PC-3 (cell line): ENCODE measurements around the gene GUCY1B1. TPM values are rescaled to one million over a fixed set of nuclear protein-coding genes. Genes with fewer than 3 reads are reported as not detected.

Experiments used
- ATAC-seq: fragments of 200-7000 bp; cut with Tn5 transposase; 2 replicates; pipeline ENCODE4 v1.9.1; 2020; ENCODE audit warnings: mild to moderate bottlenecking, moderate library complexity
- BruUV-seq: library from RNA; stranded (reverse); fragments of 400-500 nt; replicated peaks from 2 replicates; lab custom pipeline; 2021; lab: Mats Ljungman, UMichigan
- CTCF ChIA-PET: fragments of 300-600 bp; sonication (Branson Sonifier 250); formaldehyde crosslinking; loops from one replicate; lab custom pipeline; 2022; ENCODE audit warnings: antibody characterized with exemption; lab: Charles Lee
- POLR2A ChIA-PET: fragments of 300-600 bp; sonication (Branson Sonifier 250); formaldehyde crosslinking; loops from one replicate; lab custom pipeline; 2022; ENCODE audit warnings: antibody characterized with exemption; ENCODE audit not compliant: unreplicated experiment; lab: Charles Lee
- DNase-seq: peaks from one replicate; pipeline ENCODE4 v3.0.0-alpha.2; 2015
- H2AFZ ChIP-seq: fragments of 300-600 bp; sonication (generic); 2 replicates; pipeline ENCODE4 v1.6.0; 2016; ENCODE audit warnings: antibody characterized with exemption, low read length
- H3F3A ChIP-seq: fragments of 300-600 bp; sonication (generic); one replicate; pipeline ENCODE4 v1.6.0; 2017; ENCODE audit warnings: antibody characterized with exemption, low read length, control low read depth, mild to moderate bottlenecking; ENCODE audit not compliant: unreplicated experiment
- H3K27ac ChIP-seq: fragments of 300-600 bp; sonication (generic); 2 replicates; pipeline ENCODE4 v1.5.1; 2016; ENCODE audit warnings: mild to moderate bottlenecking, low read length
- H3K27me3 ChIP-seq: fragments of 300-600 bp; sonication (generic); 2 replicates; pipeline ENCODE4 v1.6.1; 2016; ENCODE audit warnings: low read length, mixed read lengths
- H3K36me3 ChIP-seq: fragments of 300-600 bp; sonication (generic); 2 replicates; pipeline ENCODE4 v1.6.1; 2016; ENCODE audit warnings: low read depth, mixed run types, low read length, mixed read lengths
- H3K4me1 ChIP-seq: fragments of 300-600 bp; sonication (generic); 2 replicates; pipeline ENCODE4 v1.5.1; 2016; ENCODE audit warnings: low read length; ENCODE audit not compliant: insufficient read depth
- H3K4me2 ChIP-seq: fragments of 300-600 bp; sonication (generic); 2 replicates; pipeline ENCODE4 v1.6.0; 2016; ENCODE audit warnings: low read length
- H3K4me3 ChIP-seq: fragments of 300-600 bp; sonication (generic); 2 replicates; pipeline ENCODE4 v1.5.1; 2016; ENCODE audit warnings: mild to moderate bottlenecking, low read length, mixed read lengths
- H3K79me2 ChIP-seq: fragments of 300-600 bp; sonication (generic); 2 replicates; pipeline ENCODE4 v1.6.1; 2017; ENCODE audit warnings: low read length, mixed read lengths
- H3K9ac ChIP-seq: fragments of 300-600 bp; sonication (generic); 2 replicates; pipeline ENCODE4 v1.6.0; 2016; ENCODE audit warnings: mild to moderate bottlenecking, low read length
- H3K9me2 ChIP-seq: fragments of 300-600 bp; sonication (generic); replicated peaks from 2 replicates; pipeline ENCODE4 v1.6.1; 2016; ENCODE audit warnings: mixed run types, low read length, mixed read lengths
- H3K9me3 ChIP-seq: fragments of 300-600 bp; sonication (generic); 2 replicates; pipeline ENCODE4 v1.6.1; 2016; ENCODE audit warnings: low read length, mixed read lengths
- H4K20me1 ChIP-seq: fragments of 300-600 bp; sonication (generic); 2 replicates; pipeline ENCODE4 v1.6.1; 2016; ENCODE audit warnings: low read length, mixed read lengths
- EZH2 ChIP-seq: fragments of 300-600 bp; sonication (generic); IDR thresholded peaks from one replicate; pipeline ENCODE4 v1.6.1; 2017; ENCODE audit warnings: antibody characterized with exemption, mild to moderate bottlenecking, low read length; ENCODE audit not compliant: unreplicated experiment
- EZH2phosphoT487 ChIP-seq: fragments of 300-600 bp; sonication (generic); IDR thresholded peaks from 2 replicates; pipeline ENCODE4 v1.6.1; 2018; ENCODE audit warnings: mild to moderate bottlenecking, antibody characterized with exemption, low read length, borderline replicate concordance
- intact Hi-C: fragments of 100-400 bp; cut with micrococcal nuclease; formaldehyde crosslinking; loops from 2 replicates; pipeline ENCODE4 v1.9.0; 2023
- total RNA-seq: library from RNA; depleted of rRNA; stranded (reverse); fragments of >200 nt; gene quantifications from 2 replicates; pipeline ENCODE4 v1.2.3, GENCODE V29; 2014
- TF ChIP-seq, protein P1 (sequence below): fragments of 300-600 bp; sonication (generic); conservative IDR thresholded peaks from 2 replicates; pipeline ENCODE4 v1.5.1; 2017; ENCODE audit warnings: antibody characterized with exemption, low read depth, mild to moderate bottlenecking, low read length

Gene GUCY1B1
- total RNA-seq, 1 experiment from 2014 or later, result 4.4 TPM

DNA sequence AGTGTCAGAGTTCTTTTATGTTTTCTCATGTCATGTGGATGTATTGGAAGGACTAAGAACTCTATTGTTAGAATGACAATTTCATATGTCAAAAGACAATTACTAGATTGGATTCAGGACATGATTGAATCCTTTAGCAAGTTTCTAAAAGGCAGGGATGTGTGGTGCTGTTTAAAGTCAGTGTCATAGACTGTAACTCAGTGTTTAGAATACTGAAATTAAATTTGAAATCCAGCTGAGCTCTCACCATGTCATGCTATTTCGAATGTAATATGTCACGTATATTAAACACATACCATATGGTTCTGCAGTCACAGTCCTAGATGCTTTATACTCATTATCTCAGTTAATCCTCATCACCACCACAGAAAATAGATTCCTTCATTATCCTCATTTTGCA, 7.8 kb downstream of the GUCY1B1 start:
- no peaks in the 10 kb centered on the region for H3K4me1 ChIP-seq
- no TSS peak for BruUV-seq
- no peak overlapping the region for H3K27ac ChIP-seq
- no peak for ATAC-seq
- ChIA-PET CTCF (no interaction called here), POLR2A (interaction anchor here (0.6 kb wide), 1 partner anchor 292 kb away, joined by 11 read pairs; no protein-coding TSS in a partner anchor)
- H3K27me3 ChIP-seq, result no peaks in the 10 kb centered on the region
- DNase-seq, result no peak
- H3K4me3 ChIP-seq, result no peak overlapping the region
- intact Hi-C loops, result no loop called here
- H3K79me2 ChIP-seq, result no peaks in the 10 kb centered on the region
- no peaks in the 10 kb centered on the region for H3K36me3 ChIP-seq
- no peaks in the 10 kb centered on the region for H3K9me3 ChIP-seq
- no peak overlapping the region for H3K4me2 ChIP-seq
- H2AFZ ChIP-seq, result no peak overlapping the region
- no peaks in the 10 kb centered on the region for H3K9me2 ChIP-seq
- H4K20me1 ChIP-seq, result no peaks in the 10 kb centered on the region
- TF ChIP-seq EZH2phosphoT487 (no peak), EZH2 (no peak)
- TF ChIP-seq, protein P1, sequence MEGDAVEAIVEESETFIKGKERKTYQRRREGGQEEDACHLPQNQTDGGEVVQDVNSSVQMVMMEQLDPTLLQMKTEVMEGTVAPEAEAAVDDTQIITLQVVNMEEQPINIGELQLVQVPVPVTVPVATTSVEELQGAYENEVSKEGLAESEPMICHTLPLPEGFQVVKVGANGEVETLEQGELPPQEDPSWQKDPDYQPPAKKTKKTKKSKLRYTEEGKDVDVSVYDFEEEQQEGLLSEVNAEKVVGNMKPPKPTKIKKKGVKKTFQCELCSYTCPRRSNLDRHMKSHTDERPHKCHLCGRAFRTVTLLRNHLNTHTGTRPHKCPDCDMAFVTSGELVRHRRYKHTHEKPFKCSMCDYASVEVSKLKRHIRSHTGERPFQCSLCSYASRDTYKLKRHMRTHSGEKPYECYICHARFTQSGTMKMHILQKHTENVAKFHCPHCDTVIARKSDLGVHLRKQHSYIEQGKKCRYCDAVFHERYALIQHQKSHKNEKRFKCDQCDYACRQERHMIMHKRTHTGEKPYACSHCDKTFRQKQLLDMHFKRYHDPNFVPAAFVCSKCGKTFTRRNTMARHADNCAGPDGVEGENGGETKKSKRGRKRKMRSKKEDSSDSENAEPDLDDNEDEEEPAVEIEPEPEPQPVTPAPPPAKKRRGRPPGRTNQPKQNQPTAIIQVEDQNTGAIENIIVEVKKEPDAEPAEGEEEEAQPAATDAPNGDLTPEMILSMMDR, result no peak
- H3K9ac ChIP-seq, result no peak overlapping the region
- H3F3A ChIP-seq, result no peaks in the 10 kb centered on the region

DNA sequence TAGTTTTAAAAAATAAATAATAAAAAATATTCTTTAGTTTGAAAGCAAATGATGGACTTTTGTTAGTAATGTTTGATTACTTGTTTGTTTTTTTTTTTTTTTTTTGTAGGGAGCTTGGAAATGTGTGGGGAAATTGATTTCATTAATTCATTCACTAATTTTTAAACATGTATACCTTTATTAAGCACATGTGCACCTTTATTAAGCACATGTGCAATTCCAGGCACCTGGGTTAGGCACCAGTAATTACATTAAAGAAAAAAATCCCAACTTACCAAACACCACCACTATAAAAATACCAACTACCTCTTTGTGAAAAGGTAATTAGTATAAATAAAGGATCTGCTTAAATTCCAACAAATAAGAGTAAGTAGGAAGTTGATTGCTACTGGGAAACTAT, 9.5 kb downstream of the GUCY1B1 start:
- no peak overlapping the region for H3K9ac ChIP-seq
- TF ChIP-seq EZH2phosphoT487 (no peak), EZH2 (no peak)
- TF ChIP-seq, protein P1, result no peak
- H3K27me3 ChIP-seq, result no peaks in the 10 kb centered on the region
- no peaks in the 10 kb centered on the region for H3K9me2 ChIP-seq
- H3K4me3 ChIP-seq, result no peak overlapping the region
- H3F3A ChIP-seq, result no peaks in the 10 kb centered on the region
- intact Hi-C loops, result no loop called here
- ChIA-PET POLR2A (no interaction called here), CTCF (no interaction called here)
- H3K9me3 ChIP-seq, result no peaks in the 10 kb centered on the region
- no peaks in the 10 kb centered on the region for H4K20me1 ChIP-seq
- ATAC-seq (no peak), DNase-seq (no peak)
- H2AFZ ChIP-seq, result no peak overlapping the region
- H3K36me3 ChIP-seq, result no peaks in the 10 kb centered on the region
- H3K4me2 ChIP-seq, result no peak overlapping the region
- H3K27ac ChIP-seq, result no peak overlapping the region
- H3K4me1 ChIP-seq, result no peaks in the 10 kb centered on the region
- H3K79me2 ChIP-seq, result no peaks in the 10 kb centered on the region
- BruUV-seq, result no TSS peak

DNA sequence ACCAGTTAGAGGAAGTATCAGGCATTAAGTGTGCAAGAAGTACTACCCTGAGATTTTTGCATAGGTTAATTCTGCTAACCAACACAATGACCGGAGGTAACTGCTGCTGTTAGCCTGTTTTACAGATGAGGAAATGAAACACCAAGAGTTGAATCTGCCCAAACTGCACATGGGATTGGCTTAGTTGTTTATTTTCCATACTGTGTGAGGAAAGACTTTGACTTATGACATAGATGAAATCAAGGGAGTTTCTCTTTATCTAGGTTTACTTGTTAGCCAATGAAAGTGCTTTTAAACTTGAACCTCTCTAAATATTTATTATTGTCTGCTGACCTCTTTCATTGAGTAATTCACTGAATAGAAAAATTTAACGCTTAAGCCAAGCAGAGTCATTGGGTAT, 10.3 kb downstream of the GUCY1B1 start:
- DNase-seq (no peak), ATAC-seq (no peak)
- no peak overlapping the region for H3K9ac ChIP-seq
- POLR2A ChIA-PET, result no interaction called here
- TF ChIP-seq EZH2phosphoT487 (no peak), EZH2 (no peak)
- no TSS peak for BruUV-seq
- H3K4me3 ChIP-seq, result no peak overlapping the region
- no peaks in the 10 kb centered on the region for H3K9me2 ChIP-seq
- CTCF ChIA-PET, result no interaction called here
- no peak overlapping the region for H3K4me2 ChIP-seq
- no peak overlapping the region for H3K27ac ChIP-seq
- no peaks in the 10 kb centered on the region for H4K20me1 ChIP-seq
- no peaks in the 10 kb centered on the region for H3K9me3 ChIP-seq
- no peaks in the 10 kb centered on the region for H3K36me3 ChIP-seq
- no peaks in the 10 kb centered on the region for H3K27me3 ChIP-seq
- intact Hi-C loops, result no loop called here
- H3F3A ChIP-seq, result no peaks in the 10 kb centered on the region
- no peaks in the 10 kb centered on the region for H3K79me2 ChIP-seq
- H2AFZ ChIP-seq, result no peak overlapping the region
- no peaks in the 10 kb centered on the region for H3K4me1 ChIP-seq
